HG02852 (cell line): ENCODE data around the gene ASRGL1.

ENCODE experiments used
- ATAC-seq: cut with Tn5 transposase; IDR thresholded peaks from one replicate; pipeline ENCODE4 v1.9.1; 2021; ENCODE audit warnings: mild to moderate bottlenecking, moderate library complexity; ENCODE audit not compliant: unreplicated experiment

Gene ASRGL1

DNA sequence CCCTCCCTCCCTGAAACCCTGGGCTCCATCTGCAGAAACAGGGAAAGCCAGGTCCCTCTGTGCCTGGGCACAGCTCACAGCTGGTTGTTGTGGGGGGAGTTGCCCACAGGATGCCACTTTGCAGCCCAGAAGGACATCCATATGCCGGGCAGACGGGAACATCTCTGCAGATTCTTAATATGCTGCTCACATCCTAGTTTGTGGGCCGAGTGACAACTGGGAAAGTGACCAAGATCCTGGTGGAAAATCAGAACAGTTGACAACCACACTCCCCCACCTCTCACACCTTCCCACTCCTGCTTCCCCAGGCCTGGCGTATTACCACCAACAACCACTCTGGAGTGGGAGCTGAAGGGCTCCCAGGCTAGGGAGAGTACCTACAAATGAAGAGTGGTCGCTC lies 74.3 kb downstream of the ASRGL1 start:
- no peak for ATAC-seq

DNA sequence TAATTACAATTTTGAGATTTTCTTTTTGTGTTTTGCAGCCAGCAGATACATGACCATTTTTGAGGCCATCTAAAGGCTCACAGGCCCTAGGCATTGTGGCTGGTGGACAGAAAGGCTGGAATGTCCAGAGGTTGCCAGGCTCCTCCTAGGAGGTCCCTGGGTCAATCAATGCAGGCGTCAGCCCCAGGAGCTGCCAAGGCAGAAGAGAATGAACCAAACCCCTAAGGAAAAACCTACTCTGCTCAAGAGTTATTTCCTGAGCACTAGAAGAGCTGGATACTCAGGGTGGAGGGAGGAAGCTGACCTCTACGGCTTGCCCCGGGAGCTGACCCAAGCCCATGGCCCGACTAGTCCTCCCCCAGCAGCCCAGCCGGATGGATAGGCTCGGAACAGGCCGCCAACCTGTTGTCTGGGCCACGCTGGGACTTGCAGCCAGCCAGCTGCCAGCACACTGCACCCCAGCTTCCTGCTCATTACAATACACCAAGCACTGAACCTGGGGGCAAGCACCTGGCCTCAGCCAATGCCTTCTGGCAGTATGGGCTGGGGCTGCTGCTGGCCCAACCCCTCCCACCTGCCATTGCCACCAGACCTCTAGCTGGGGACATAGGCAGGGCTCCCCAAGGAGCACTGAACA lies 75.9 kb downstream of the ASRGL1 start:
- ATAC-seq: no peak

DNA sequence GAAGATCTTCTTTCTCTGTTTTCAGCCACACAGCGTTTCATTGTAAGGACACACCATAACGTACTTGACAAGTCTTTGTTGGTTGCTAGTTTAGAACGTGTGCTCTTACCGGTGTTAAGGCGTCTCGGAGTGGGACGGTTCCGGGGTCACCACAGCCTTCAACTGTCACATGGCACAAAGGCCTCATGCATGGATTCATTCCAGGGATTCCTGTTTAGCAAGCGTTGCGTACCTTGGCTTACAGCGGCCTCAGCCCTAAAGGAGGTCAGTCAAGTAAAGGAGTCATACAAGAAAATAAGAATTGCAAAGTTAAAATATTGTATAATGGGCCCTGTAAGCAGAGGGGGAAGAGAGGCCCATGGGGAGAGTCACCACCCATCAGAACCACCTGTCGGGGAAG lies 79.3 kb downstream of the ASRGL1 start:
- ATAC-seq: no peak

DNA sequence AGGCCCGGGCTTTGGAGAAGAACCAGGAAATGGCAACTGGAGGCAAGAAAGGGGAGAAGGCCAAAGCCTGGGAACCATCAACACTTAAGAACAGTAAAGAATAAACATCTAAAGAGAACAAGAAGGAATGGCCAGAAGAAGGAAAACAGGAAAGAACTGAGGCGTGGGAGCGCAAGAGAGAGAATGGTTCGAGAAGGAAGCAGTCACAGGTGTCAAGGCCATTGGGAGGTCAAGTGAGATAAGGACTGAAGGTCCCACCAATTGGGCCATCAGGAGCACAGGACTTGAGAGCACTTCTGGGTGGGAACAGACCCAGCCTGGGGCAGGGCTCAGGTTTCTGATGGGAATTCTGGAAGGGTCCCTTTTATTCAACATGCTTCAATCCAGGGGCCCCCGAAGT lies 80.9 kb downstream of the ASRGL1 start:
- no peak for ATAC-seq

DNA sequence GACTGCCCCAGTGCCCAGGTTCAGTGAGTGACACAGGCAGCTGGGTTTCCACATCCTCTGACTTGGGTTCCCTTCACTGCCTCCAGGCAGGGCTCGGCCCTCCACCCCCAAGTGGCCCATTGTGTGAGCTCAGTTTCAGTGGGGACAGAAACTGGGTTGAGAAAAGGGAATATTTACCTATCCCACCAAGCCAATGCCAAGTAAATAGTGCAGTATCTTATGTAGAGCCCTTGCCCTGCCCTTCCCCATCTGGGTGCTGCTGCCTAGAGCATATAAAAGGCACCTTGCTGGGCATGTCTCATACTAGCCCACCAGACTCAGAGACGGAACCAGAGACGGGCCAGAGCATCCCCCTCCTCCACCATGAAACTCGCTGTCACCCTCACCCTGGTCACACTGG lies 81.5 kb downstream of the ASRGL1 start, which contains the start of gene SCGB1A1:
SCGB1A1 (plus strand) TSS at position 301 of the 400 bp plus-strand sequence; CDS start at position 364, 63 bp downstream.
- ATAC-seq: no peak

DNA sequence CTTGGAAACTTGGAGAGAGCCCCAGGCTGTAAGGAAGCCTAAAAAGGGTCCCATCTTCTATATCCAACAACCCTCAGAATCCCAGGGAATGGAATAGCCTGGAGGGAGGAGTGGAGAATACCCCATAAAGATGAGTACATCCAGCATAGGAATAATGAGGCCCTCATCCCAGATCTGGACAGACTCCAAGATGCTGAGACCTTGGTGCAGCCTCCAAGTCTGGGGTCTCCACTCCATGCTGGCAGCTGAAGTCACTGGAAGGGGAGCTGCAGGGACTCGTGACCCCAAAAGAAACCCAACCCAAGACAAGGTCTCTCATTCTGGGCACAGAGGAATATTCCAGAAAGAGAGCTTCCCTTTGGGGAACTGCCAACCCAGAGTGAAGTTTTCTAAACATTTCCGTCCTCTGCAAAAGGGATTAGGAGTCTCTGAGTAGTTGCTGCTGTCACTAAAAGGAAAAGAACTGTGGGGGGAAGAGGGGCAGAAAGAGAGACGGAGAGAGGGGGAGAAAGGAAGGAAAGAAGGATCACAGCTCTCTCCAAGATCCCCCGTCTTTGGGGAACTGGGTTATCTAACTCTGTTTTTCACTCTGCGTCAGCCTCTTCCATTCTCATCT lies 82.2 kb downstream of the ASRGL1 start:
- no peak for ATAC-seq

DNA sequence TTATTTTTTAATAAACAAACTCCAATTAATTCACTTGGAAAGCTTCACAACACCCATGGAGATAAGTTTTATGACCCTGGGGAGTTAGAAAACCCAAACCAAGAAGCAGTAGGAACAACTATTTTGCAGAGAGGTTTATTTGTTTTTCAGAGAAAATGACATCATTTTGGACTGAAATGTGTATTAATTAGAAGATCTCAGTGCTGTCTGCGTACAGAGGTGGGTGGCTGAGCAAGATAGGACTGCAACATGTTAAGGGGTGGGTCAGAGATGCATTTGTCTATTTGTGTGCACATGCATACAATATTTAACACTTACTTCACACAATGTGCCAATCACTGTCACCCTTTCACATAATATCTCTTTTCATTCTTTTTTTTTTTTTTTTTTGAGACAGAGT lies 82.7 kb downstream of the ASRGL1 start:
- no peak for ATAC-seq

DNA sequence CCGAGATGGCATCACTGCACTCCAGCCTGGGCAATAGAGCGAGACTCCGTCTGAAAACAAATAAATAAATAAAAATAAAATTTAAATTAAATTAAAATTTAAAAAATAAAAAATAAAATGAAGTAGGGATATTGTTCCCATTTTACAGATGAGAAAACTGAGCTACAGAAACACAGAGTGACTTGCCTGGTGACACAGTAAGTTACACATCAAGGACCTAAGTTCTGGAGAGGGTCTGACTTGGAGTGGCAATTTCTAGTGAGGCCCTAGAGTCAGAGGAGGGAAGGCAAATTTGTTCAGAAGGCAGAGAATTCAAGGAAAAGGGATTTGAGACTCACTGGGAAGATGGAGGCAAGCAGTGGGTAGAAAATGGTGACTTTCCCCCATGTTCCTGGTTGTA lies 83.6 kb downstream of the ASRGL1 start:
- ATAC-seq: no peak

DNA sequence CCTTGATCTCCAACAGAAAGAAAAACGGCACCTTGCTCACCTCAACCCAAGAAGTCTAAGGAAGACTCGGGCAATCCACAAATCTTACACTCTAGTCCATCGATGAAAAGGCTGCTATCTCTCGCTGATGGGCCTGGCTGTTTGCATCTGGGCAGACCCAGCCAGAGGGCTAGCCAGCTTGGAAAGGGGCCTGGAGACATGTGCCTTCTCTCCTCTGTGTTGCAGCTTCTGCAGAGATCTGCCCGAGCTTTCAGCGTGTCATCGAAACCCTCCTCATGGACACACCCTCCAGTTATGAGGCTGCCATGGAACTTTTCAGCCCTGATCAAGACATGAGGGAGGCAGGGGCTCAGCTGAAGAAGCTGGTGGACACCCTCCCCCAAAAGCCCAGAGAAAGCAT lies 84.7 kb downstream of the ASRGL1 start:
- no peak for ATAC-seq

DNA sequence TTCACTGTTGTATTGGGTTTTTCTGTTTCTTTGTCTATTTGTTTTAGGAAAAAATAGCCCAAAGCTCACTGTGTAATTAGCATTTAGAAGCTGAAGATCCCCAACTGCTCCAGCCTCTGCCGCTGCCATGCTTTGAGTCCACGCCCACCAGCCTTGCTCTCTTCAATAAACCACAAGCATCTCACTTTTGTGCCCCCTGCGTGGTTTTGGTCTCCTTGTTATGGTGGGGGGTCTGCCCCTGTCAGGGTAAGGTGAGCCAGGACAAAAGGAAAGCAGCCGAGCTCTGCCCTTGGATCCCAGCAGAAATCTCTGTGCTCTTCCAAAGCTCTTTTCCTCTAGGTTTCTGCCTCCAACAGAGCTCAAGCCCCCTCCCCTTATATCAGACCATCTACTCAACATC lies 85.8 kb downstream of the ASRGL1 start:
- no peak for ATAC-seq

DNA sequence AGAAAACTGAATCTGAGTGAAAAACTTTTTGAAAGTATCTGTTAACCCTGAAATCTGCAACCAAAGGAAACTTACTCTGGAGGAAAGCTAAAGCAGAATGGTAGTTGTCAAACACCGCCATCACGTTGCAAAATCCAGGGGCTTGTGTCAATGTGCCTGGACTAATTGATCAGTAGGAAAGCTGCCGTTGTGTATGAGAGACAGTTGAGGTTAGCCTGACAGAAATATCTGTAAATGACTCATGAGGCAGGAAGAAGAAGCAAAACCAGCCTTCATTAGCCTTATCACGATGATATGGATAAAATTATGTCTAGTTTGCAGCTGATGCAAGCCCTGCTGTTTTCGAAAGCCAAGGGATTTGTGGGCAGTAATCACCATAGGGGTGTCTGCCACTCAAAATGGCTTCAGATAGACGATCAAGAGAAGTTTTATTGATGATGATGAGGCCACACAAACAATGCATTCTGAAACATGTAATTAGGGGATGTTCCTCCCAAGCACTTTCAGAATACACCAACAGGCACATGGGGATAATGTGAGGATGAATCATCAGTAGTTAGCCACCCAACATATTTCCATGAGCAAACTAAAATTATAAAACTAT lies 90.5 kb downstream of the ASRGL1 start:
- ATAC-seq: no peak

DNA sequence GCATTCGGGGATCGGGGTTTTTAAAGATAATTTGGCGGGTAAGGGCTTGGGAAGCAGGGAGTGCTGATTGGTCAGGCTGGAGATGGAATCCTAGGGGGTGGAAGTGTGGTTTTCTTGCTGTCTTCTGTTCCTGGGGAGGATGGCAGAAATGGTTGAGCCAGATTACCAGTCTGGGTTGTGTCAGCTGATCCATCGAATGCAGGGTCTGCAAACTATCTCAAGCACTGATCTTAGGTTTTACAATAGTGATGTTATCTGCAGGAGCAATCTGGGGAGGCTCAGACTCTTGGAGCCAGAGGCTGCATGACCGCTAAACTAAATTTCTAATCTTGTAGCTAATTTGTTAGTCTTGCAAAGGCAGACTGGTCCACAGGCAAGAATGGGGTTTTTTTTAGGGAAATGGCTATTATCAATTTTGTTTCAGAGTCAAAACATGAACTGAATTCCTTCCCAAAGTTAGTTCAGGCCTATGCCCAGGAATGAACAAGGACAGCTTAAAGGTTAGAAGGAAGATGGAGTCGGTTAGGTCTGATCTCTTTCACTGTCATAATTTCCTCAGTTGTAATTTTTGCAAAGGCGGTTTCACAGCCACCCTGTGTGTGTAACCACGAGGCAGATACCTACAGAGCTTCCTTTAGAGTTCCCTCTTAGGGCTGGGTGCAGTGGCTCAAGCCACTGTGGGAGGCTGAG lies 91.8 kb downstream of the ASRGL1 start:
- ATAC-seq: no peak

DNA sequence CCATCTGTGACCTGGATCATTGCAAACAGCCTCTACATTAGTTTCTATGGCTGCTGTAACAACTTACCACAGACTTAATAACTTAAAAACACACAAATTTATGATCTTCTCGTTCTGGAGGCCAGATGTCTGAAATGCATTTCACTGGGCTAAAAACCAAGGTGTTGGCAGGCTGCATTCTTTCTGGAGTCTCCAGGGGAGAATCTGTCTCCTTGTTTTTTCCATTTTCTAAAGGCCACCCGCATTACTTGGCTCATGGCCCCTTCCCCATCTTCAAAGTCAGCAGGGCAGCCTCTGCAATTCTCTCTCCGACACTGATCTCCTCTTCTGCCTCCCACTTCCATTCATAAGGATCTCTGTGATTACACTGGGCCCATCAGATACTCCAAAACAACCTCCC lies 93.2 kb downstream of the ASRGL1 start:
- ATAC-seq: no peak

DNA sequence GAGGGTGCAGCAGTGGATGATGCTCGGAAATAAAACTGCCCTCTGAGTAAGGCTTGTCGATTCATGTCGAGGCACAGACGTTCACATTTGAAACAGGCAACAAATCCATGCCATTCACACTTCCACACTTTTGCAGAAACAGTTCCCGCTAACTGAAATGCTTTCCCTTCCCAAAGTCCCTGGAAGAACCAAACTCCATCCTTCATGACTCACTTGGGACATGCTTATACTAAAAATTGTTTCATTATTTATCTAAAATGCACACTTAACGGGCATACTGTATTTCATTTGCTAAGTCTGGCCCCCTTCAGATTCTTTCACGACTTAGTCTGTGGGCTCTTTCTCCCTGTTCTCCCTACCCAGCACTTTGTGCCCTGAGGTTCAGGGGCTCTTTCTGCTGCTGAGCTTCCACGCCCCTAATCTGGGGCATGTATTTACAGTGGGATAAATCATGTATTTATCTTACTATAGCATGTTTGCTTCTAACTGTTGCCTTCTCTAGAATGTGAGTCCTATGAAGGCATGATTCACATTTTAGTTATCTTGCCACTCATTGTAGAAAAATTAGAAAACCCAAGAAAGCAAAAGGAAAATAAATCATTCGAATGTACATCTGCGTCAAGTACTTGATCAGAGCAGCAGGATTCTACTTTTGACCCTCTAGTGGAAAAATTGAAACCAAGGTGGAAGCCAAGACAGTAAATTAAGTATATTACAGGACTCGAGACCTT lies 94.1 kb downstream of the ASRGL1 start:
- no peak for ATAC-seq

DNA sequence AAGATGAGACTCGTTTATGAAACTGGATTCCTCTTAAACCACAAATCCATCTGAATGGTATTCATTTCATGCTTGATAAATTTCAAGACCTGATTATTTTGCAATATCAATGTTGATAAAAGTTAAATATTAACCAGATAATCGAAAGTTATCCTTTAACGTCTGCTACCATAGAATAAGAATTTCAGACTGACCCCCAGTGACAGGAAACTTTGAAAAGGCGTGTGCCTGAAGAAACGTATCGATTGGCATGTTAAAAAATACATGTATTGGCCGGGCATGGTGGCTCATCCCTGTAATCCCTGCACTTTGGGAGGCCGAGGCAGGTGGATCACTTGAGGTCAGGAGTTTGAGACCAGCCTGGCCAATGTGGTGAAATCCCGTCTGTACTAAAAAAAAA lies 95.4 kb downstream of the ASRGL1 start:
- ATAC-seq: no peak

DNA sequence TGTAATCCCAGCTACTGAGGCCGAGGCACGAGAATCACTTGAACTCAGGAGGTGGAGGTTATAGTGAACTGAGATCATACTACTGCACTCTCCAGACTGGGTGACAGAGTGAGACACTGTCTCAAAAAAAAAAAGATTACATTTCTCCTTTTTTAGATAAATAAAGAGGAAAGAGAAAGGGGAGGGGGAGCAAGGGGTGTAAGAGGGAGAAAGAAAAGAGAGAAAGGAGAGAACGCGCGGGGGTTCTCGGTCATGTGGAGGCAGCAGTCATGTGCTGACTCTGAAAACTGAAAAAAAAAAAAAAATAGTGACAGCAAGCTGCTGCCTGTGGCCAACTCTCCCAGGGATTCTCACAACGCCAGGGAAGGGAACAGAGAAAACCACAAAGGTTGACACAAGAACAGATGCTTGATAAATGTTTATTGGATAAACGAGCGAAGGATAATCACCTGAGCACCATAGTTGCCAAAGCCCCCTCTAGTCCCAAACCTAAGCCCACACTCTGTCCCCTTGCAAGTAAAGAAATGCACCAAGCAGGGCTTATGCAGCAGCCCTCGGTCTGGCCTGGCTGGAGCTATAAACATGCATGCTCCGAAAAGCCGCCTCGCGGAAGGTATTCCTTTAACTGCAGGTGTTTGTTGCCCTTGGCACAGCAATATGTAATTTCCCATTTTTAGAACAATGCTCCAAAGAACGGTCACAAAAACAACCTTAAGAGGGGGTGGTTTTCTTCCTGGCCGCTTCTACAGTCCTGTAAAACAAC lies 96.1 kb downstream of the ASRGL1 start:
- ATAC-seq: no peak

DNA sequence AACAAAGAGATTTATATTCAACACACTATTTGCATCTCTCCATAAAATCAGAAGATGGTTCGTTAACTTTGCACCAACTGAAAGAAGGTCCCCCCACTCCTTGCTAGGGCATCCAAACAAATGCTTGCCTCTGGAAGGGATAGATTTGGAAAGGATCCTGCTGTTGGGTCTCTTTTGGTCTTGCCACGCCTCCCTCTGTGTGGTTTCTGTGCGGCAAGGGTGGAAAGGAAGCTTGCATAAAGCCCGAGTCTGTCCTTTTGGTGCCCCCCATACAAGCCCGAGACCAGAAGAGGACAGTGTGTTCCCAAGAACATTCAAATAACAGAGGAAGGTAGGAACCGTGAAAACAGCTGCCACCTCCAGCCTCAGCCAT lies 96.6 kb downstream of the ASRGL1 start:
- no peak for ATAC-seq

DNA sequence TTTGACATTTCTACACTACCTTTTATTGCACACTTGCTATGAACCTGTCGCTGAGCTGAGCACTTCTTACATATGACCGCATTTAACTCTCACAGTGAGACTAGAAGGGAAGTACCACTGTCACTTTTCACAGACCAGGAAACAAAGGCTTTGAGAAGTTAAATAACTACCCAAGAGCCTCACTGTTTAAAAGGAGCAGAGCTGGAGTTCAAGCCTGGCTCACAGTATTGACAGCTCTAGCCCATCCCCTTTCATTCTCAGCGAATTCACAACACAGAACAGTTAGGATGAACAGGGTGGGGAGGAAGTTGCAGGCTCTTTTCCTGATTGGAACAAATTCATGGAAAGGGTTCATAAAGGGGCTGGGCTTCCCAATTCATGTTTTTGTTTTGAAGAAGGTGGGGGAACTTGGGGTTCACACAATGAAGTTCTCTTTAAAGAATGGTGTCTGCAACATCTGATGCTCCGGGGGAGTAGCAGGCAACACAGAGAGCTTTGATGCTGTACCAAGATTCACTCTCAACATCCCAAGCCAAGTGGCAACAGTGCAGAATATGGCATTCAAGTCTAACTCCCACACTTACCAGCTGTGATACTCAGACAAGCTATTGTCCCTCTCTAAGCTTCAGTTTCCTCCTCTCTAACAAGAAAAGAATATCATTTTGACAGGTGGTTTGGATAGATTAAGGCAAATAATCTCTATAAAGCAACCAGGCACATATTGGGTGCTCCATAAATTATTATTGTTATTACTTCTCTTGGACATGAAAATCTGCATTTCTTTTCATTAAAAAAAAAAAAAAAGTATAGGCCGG lies 98.8 kb downstream of the ASRGL1 start:
- no peak for ATAC-seq

DNA sequence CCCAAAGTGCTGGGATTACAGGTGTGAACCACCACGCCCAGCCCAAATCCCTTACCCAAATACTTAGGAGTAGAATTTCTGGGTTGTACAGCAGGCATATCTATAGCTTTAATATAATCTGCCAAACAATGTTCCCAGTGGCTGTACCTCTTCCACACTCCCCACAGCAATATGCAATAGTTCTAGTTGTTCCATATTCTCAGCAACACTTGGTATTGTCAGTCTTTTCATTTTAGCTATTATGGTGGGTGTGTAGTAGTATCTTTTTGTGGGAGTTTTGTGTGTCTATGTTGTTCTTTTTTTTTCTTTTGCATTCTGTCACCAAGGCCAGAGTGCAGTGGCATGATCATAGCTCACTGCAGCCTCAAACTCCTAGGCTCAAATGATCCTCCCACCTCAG lies 100.4 kb downstream of the ASRGL1 start:
- no peak for ATAC-seq

DNA sequence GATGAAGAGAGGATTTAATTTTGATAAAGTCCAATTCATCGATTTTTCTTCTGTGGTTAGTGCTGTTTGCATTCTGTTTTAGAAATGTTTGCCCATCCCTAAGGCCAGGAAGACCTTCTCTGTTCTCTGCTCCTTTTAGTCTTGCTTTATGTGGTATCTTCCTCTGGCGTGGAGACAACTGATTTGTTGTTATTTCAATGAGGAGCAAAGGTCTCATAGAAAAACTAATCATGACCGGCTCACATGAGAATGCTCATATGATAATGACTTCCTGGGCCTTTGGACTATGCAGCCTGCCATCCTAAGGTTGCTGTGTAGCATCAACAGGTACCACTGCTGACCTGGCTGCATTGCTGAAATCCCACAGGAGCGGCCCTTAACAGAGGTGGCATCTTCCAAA lies 101.4 kb downstream of the ASRGL1 start:
- no peak for ATAC-seq
